ENCODE measurements around the gene PTPRO. TPM values are rescaled to one million over a fixed set of nuclear protein-coding genes. Genes with fewer than 3 reads are reported as not detected.

PTPRO gene
- total RNA-seq, 6 experiments from 2014 or later = 0.07 to 0.19 (median 0.09) TPM; not detected in 1

GRCh38 chr12:15527201-15528080 is 205.1 kb downstream of the PTPRO start:
- peak; percentile 69 for TF ChIP-seq CTCF (IDR thresholded peaks at IDR 0.05)
- DNase-seq = peak; percentile 26
- peaks cover 15% of the 10 kb centered on the region for H3K27me3 Mint-ChIP-seq (ENCODE audit: insufficient read depth)
- no peaks in the 10 kb centered on the region for H3K36me3 Mint-ChIP-seq (ENCODE audit: low read depth)
- no peaks in the 10 kb centered on the region; the same call in 1 of the 2 replicates for H3K9me3 Mint-ChIP-seq
- H3K4me3 Mint-ChIP-seq = peak overlapping the region; percentile 27; the same call in 1 of the 2 replicates
- H3K4me1 Mint-ChIP-seq (ENCODE audit: low read depth) = peaks cover 28% of the 10 kb centered on the region
- no peak overlapping the region for H3K27ac Mint-ChIP-seq

GRCh38 chr12:15528666-15529065 is 206.4 kb downstream of the PTPRO start:
- H3K9me3 Mint-ChIP-seq = no peaks in the 10 kb centered on the region; the same call in 1 of the 2 replicates
- H3K27me3 Mint-ChIP-seq (ENCODE audit: insufficient read depth) = peaks cover 15% of the 10 kb centered on the region
- no peak overlapping the region for H3K27ac Mint-ChIP-seq
- no peak for DNase-seq
- H3K36me3 Mint-ChIP-seq (ENCODE audit: low read depth) = no peaks in the 10 kb centered on the region
- H3K4me3 Mint-ChIP-seq = no peak overlapping the region
- peaks cover 32% of the 10 kb centered on the region for H3K4me1 Mint-ChIP-seq (ENCODE audit: low read depth)
- no peak for TF ChIP-seq CTCF (IDR thresholded peaks at IDR 0.05)

GRCh38 chr12:15530361-15530760 is 208.1 kb downstream of the PTPRO start:
- TF ChIP-seq CTCF (IDR thresholded peaks at IDR 0.05) = no peak
- Mint-ChIP-seq H3K27me3 (ENCODE audit: insufficient read depth) (peaks cover 10% of the 10 kb centered on the region), H3K36me3 (ENCODE audit: low read depth) (no peaks in the 10 kb centered on the region), H3K4me1 (ENCODE audit: low read depth) (peaks cover 32% of the 10 kb centered on the region), H3K9me3 (no peaks in the 10 kb centered on the region; the same call in 1 of the 2 replicates), H3K4me3 (no peak overlapping the region), H3K27ac (no peak overlapping the region)
- no peak for DNase-seq

GRCh38 chr12:15532364-15532977 is 210.2 kb downstream of the PTPRO start:
- DNase-seq = peak; percentile 73
- Mint-ChIP-seq H3K36me3 (ENCODE audit: low read depth) (no peaks in the 10 kb centered on the region), H3K4me1 (ENCODE audit: low read depth) (peaks cover 25% of the 10 kb centered on the region), H3K27ac (no peak overlapping the region), H3K9me3 (no peaks in the 10 kb centered on the region; the same call in 1 of the 2 replicates), H3K4me3 (no peak overlapping the region), H3K27me3 (ENCODE audit: insufficient read depth) (peaks cover 5% of the 10 kb centered on the region)
- TF ChIP-seq CTCF (IDR thresholded peaks at IDR 0.05) = peak; percentile 89

GRCh38 chr12:15534322-15534721 is 212.0 kb downstream of the PTPRO start:
- no peak for TF ChIP-seq CTCF (IDR thresholded peaks at IDR 0.05)
- DNase-seq = no peak
- Mint-ChIP-seq H3K4me1 (ENCODE audit: low read depth) (peaks cover 26% of the 10 kb centered on the region), H3K9me3 (no peaks in the 10 kb centered on the region), H3K4me3 (no peak overlapping the region), H3K27ac (no peak overlapping the region), H3K36me3 (ENCODE audit: low read depth) (no peaks in the 10 kb centered on the region), H3K27me3 (ENCODE audit: insufficient read depth) (no peaks in the 10 kb centered on the region; the same call in 1 of the 2 replicates)
